Suprapubic skin (tissue), 4 donors: Measurements from ENCODE around the gene DIP2C. TPM values are rescaled to one million over a fixed set of nuclear protein-coding genes. Genes with fewer than 3 reads are reported as not detected.

Experiments used
- DNase-seq, 2 donors: peaks; one replicate each; pipeline ENCODE4 v3.0.0-alpha.2; 2019; ENCODE audit warnings: low spot score in 2 of 2
- H3K27ac ChIP-seq: fragments of 200-600 bp; sonication (generic); one replicate; pipeline ENCODE4 v1.5.1; 2019
- H3K27me3 ChIP-seq: fragments of 200-600 bp; sonication (generic); one replicate; pipeline ENCODE4 v1.5.1; 2019
- H3K36me3 ChIP-seq: fragments of 200-600 bp; sonication (generic); one replicate; pipeline ENCODE4 v1.5.1; 2019
- H3K4me1 ChIP-seq: fragments of 200-600 bp; sonication (generic); one replicate; pipeline ENCODE4 v1.5.1; 2019
- H3K4me3 ChIP-seq: fragments of 200-600 bp; sonication (generic); one replicate; pipeline ENCODE4 v1.5.1; 2019; ENCODE audit warnings: mild to moderate bottlenecking
- H3K9me3 ChIP-seq: fragments of 200-600 bp; sonication (generic); one replicate; pipeline ENCODE4 v1.5.1; 2019
- CTCF ChIP-seq, 2 donors: fragments of 200-600 bp in 1 of 2; fragments of 450-650 bp in 1 of 2; sonication (generic) in 1 of 2; IDR thresholded peaks; one replicate each; pipeline ENCODE4 v1.5.1; 2016 to 2019; ENCODE audit warnings: antibody characterized with exemption in 2 of 2, mild to moderate bottlenecking in 1 of 2, moderate library complexity in 1 of 2
- EP300 ChIP-seq: sonication (generic); formaldehyde crosslinking; IDR thresholded peaks from one replicate; pipeline ENCODE4 v1.6.1; 2017; ENCODE audit warnings: antibody characterized with exemption
- POLR2A ChIP-seq, 2 donors: fragments of 450-650 bp; IDR thresholded peaks; one replicate each; pipeline ENCODE4 v1.6.1; 2017; ENCODE audit warnings: antibody characterized with exemption in 2 of 2, mild to moderate bottlenecking in 2 of 2, moderate library complexity in 2 of 2
- POLR2AphosphoS5 ChIP-seq, 3 donors: sonication (generic); formaldehyde crosslinking; IDR thresholded peaks; one replicate each; pipeline ENCODE4 v1.6.1; 2017; ENCODE audit warnings: antibody characterized with exemption in 3 of 3
- WGBS: methylation state at CpG from one replicate; pipeline ENCODE4 v1.1.5; 2018; 5-methylcytosine and 5-hydroxymethylcytosine counted together
- total RNA-seq, 4 donors: library from RNA; depleted of rRNA; stranded (reverse); fragments of >200 nt; gene quantifications; one replicate each; pipeline ENCODE4 v1.1.0, GENCODE V29; 2016

DIP2C gene
- total RNA-seq, 4 donors from 2014 or later: 6.7 to 23.3 (median 14.7) TPM

GRCh38 chr10:494149-494542 is 195.3 kb downstream of the DIP2C start:
- Histone ChIP-seq H3K9me3 (no peaks in the 10 kb centered on the region), H3K4me3 (no peak overlapping the region), H3K36me3 (no peaks in the 10 kb centered on the region), H3K27ac (no peak overlapping the region), H3K4me1 (peaks cover 27% of the 10 kb centered on the region), H3K27me3 (no peaks in the 10 kb centered on the region)
- 95% methylated on average over 5 of the region's 5 CpGs for WGBS
- no peak for DNase-seq
- no peak for TF ChIP-seq CTCF (IDR thresholded peaks at IDR 0.05)
- TF ChIP-seq EP300: no peak
- no peak for TF ChIP-seq POLR2AphosphoS5 (IDR thresholded peaks at IDR 0.05)
- TF ChIP-seq POLR2A (IDR thresholded peaks at IDR 0.05): no peak

GRCh38 chr10:493391-494148 is 195.9 kb downstream of the DIP2C start:
- Histone ChIP-seq H3K9me3 (no peaks in the 10 kb centered on the region), H3K27ac (no peak overlapping the region), H3K27me3 (no peaks in the 10 kb centered on the region), H3K36me3 (no peaks in the 10 kb centered on the region), H3K4me1 (peaks cover 27% of the 10 kb centered on the region), H3K4me3 (no peak overlapping the region)
- DNase-seq: no peak
- TF ChIP-seq EP300 (no peak), POLR2A (IDR thresholded peaks at IDR 0.05) (no peak), POLR2AphosphoS5 (IDR thresholded peaks at IDR 0.05) (no peak), CTCF (IDR thresholded peaks at IDR 0.05) (no peak)
- WGBS: 85% methylated on average over 21 of the region's 21 CpGs

GRCh38 chr10:492836-493235 is 196.6 kb downstream of the DIP2C start:
- Histone ChIP-seq H3K27ac (no peak overlapping the region), H3K4me3 (no peak overlapping the region), H3K9me3 (no peaks in the 10 kb centered on the region), H3K4me1 (peaks cover 26% of the 10 kb centered on the region), H3K27me3 (no peaks in the 10 kb centered on the region), H3K36me3 (no peaks in the 10 kb centered on the region)
- DNase-seq: no peak
- 70% methylated on average over 10 of the region's 10 CpGs for WGBS
- no peak for TF ChIP-seq POLR2AphosphoS5 (IDR thresholded peaks at IDR 0.05)
- TF ChIP-seq POLR2A (IDR thresholded peaks at IDR 0.05): no peak
- TF ChIP-seq EP300: no peak
- TF ChIP-seq CTCF (IDR thresholded peaks at IDR 0.05): no peak

- Histone ChIP-seq H3K27ac (peak overlapping the region; percentile 74), H3K4me1 (peaks cover 26% of the 10 kb centered on the region), H3K4me3 (peak overlapping the region; percentile 2), H3K27me3 (no peaks in the 10 kb centered on the region), H3K9me3 (no peaks in the 10 kb centered on the region), H3K36me3 (no peaks in the 10 kb centered on the region)
- TF ChIP-seq POLR2A (IDR thresholded peaks at IDR 0.05): no peak
- no peak for TF ChIP-seq EP300
- no peak for TF ChIP-seq POLR2AphosphoS5 (IDR thresholded peaks at IDR 0.05)
- TF ChIP-seq CTCF (IDR thresholded peaks at IDR 0.05): no peak
- DNase-seq: peak in 1 of 2 donors; percentile 64
- WGBS: 88% methylated on average over 16 of the region's 16 CpGs
These were observed 197.6 kb downstream of the DIP2C start for GRCh38 chr10:491667-492424.

GRCh38 chr10:490891-491571 is 198.4 kb downstream of the DIP2C start:
- no peaks in the 10 kb centered on the region for H3K9me3 ChIP-seq
- H3K27me3 ChIP-seq: no peaks in the 10 kb centered on the region
- H3K4me1 ChIP-seq: peaks cover 34% of the 10 kb centered on the region
- H3K27ac ChIP-seq: peak overlapping the region; percentile 74
- DNase-seq: peak; percentile 84 to 88
- 59% methylated on average over 17 of the region's 23 CpGs for WGBS
- no peak for TF ChIP-seq EP300
- no peak for TF ChIP-seq POLR2AphosphoS5 (IDR thresholded peaks at IDR 0.05)
- TF ChIP-seq POLR2A (IDR thresholded peaks at IDR 0.05): no peak
- TF ChIP-seq CTCF (IDR thresholded peaks at IDR 0.05): no peak
- no peaks in the 10 kb centered on the region for H3K36me3 ChIP-seq
- H3K4me3 ChIP-seq: peak overlapping the region; percentile 2
